Gastroesophageal sphincter (tissue), 4 donors: ENCODE measurements around the gene NPHP1. TPM values are rescaled to one million over a fixed set of nuclear protein-coding genes. Genes with fewer than 3 reads are reported as not detected.

Experiments used
- ATAC-seq: fragments of 150-250 bp; one replicate; pipeline ENCODE4 v1.9.1; 2016; ENCODE audit warnings: mild to moderate bottlenecking, moderate library complexity
- H3K27ac ChIP-seq, 4 donors: fragments of 200-600 bp; sonication (generic) in 3 of 4; 1 replicate in 3 of 4; 2 replicates in 1 of 4; pipeline ENCODE4 v1.5.1; 2016 to 2019
- H3K27me3 ChIP-seq: fragments of 200-600 bp; sonication (generic); one replicate; pipeline ENCODE4 v1.5.1; 2019
- H3K36me3 ChIP-seq, 2 donors: fragments of 200-600 bp; sonication (generic); one replicate each; pipeline ENCODE4 v1.5.1; 2019; ENCODE audit warnings: control low read depth in 1 of 2
- H3K4me1 ChIP-seq, 3 donors: fragments of 200-600 bp; sonication (generic); 1 replicate in 2 of 3; 2 replicates in 1 of 3; pipeline ENCODE4 v1.5.1; 2016 to 2019; ENCODE audit warnings: control low read depth in 2 of 3
- H3K4me3 ChIP-seq, 2 donors: fragments of 200-600 bp; sonication (generic); one replicate each; pipeline ENCODE4 v1.5.1; 2019; ENCODE audit warnings: mild to moderate bottlenecking in 1 of 2, moderate library complexity in 1 of 2
- H3K9me3 ChIP-seq, 3 donors: fragments of 200-600 bp; sonication (generic); one replicate each; pipeline ENCODE4 v1.5.1; 2017 to 2019; ENCODE audit warnings: control low read depth in 2 of 3
- CTCF ChIP-seq, 4 experiments: fragments of 200-600 bp in 2 of 4; fragments of 450-650 bp in 2 of 4; sonication (generic) in 1 of 4; IDR thresholded peaks; one replicate each; pipeline ENCODE4 v1.5.1; 2017 to 2019; ENCODE audit warnings: antibody characterized with exemption in 4 of 4, mild to moderate bottlenecking in 2 of 4, moderate library complexity in 2 of 4
- EP300 ChIP-seq: sonication (generic); formaldehyde crosslinking; IDR thresholded peaks from one replicate; pipeline ENCODE4 v1.6.1; 2017; ENCODE audit warnings: antibody characterized with exemption, mild to moderate bottlenecking
- POLR2A ChIP-seq, 2 donors: fragments of 450-650 bp; IDR thresholded peaks; one replicate each; pipeline ENCODE4 v1.6.1; 2017; ENCODE audit warnings: antibody characterized with exemption in 2 of 2, mild to moderate bottlenecking in 2 of 2, moderate library complexity in 1 of 2
- POLR2AphosphoS5 ChIP-seq: sonication (generic); formaldehyde crosslinking; IDR thresholded peaks from one replicate; pipeline ENCODE4 v1.6.1; 2017; ENCODE audit warnings: antibody characterized with exemption
- WGBS, 2 donors: methylation state at CpG; one replicate each; pipeline ENCODE4 v1.1.5; 2018; ENCODE audit warnings: low coverage in 1 of 2; 5-methylcytosine and 5-hydroxymethylcytosine counted together
- total RNA-seq, 4 donors: library from RNA; depleted of rRNA; stranded (reverse); fragments of >200 nt; gene quantifications; one replicate each; pipeline ENCODE4 v1.1.0, GENCODE V29; 2016

NPHP1 gene
- total RNA-seq, 4 donors from 2014 or later = 8.2 to 19.5 (median 9.9) TPM

- H3K4me1 ChIP-seq = no peaks in the 10 kb centered on the region
- H3K27me3 ChIP-seq = no peaks in the 10 kb centered on the region
- TF ChIP-seq EP300 = no peak
- no peak for TF ChIP-seq POLR2A (IDR thresholded peaks at IDR 0.05)
- TF ChIP-seq POLR2AphosphoS5 = peak; percentile 14
- TF ChIP-seq CTCF (IDR thresholded peaks at IDR 0.05) = no peak
- ATAC-seq = no peak
- no peak overlapping the region for H3K27ac ChIP-seq
- whole genome bisulfite sequencing, 2 donors = 34 to 59% methylated on average over 5 of the region's 6 CpGs
- no peaks in the 10 kb centered on the region for H3K9me3 ChIP-seq
- no peaks in the 10 kb centered on the region for H3K36me3 ChIP-seq
- H3K4me3 ChIP-seq = no peak overlapping the region
Observed at GRCh38 chr2:110149330-110150220, 55.2 kb downstream of the NPHP1 start.

- TF ChIP-seq CTCF (IDR thresholded peaks at IDR 0.05) (no peak), POLR2A (IDR thresholded peaks at IDR 0.05) (no peak), EP300 (no peak), POLR2AphosphoS5 (no peak)
- WGBS, 2 donors = 92 to 93% methylated on average over 2 of the region's 2 CpGs
- ATAC-seq = no peak
Observed at GRCh38 chr2:110146945-110147332, 57.9 kb downstream of the NPHP1 start.

GRCh38 chr2:110146183-110146944 lies 58.4 kb downstream of the NPHP1 start:
- no peak overlapping the region for H3K27ac ChIP-seq
- 93 to 95% methylated on average over 2 of the region's 2 CpGs for WGBS, 2 donors
- H3K9me3 ChIP-seq = no peaks in the 10 kb centered on the region
- H3K4me1 ChIP-seq = no peaks in the 10 kb centered on the region
- no peaks in the 10 kb centered on the region for H3K27me3 ChIP-seq
- TF ChIP-seq EP300 (no peak), CTCF (IDR thresholded peaks at IDR 0.05) (no peak), POLR2A (IDR thresholded peaks at IDR 0.05) (no peak), POLR2AphosphoS5 (no peak)
- H3K4me3 ChIP-seq = no peak overlapping the region
- no peak for ATAC-seq
- H3K36me3 ChIP-seq = peaks cover 0 to 18% of the 10 kb centered on the region in 2 donors

More at GRCh38 chr2:110146945-110147332, 57.9 kb downstream of the NPHP1 start:
- H3K27me3 ChIP-seq = no peaks in the 10 kb centered on the region
- peaks cover 0 to 18% of the 10 kb centered on the region in 2 donors for H3K36me3 ChIP-seq
- H3K4me1 ChIP-seq = no peaks in the 10 kb centered on the region
- no peak overlapping the region for H3K4me3 ChIP-seq
- H3K9me3 ChIP-seq = no peaks in the 10 kb centered on the region
- H3K27ac ChIP-seq = no peak overlapping the region

GRCh38 chr2:110143982-110144381 lies 60.8 kb downstream of the NPHP1 start:
- H3K4me3 ChIP-seq = no peak overlapping the region
- H3K27me3 ChIP-seq = no peaks in the 10 kb centered on the region
- no peak for ATAC-seq
- TF ChIP-seq EP300 (no peak), CTCF (IDR thresholded peaks at IDR 0.05) (no peak), POLR2A (IDR thresholded peaks at IDR 0.05) (no peak), POLR2AphosphoS5 (no peak)
- H3K4me1 ChIP-seq = no peaks in the 10 kb centered on the region
- peaks cover 0 to 26% of the 10 kb centered on the region in 2 donors for H3K36me3 ChIP-seq
- no peak overlapping the region for H3K27ac ChIP-seq
- no peaks in the 10 kb centered on the region for H3K9me3 ChIP-seq
